ENCODE measurements around the gene PICK1.

Gene PICK1

GRCh38 chr22:38081636-38081940, 24.4 kb downstream of the PICK1 start:
- Histone ChIP-seq H3K4me2 (peak overlapping the region; percentile 43 to 70 (median 62)), H3K27ac (no peak overlapping the region), H3K27me3 (peaks cover 45 to 53% (median 50%) of the 10 kb centered on the region in 11 experiments), H3K9ac (0 out of 22 replicates have a peak overlapping the region, but pooled peaks of 1 of the 11 experiments have one; percentile 6), H3K36me3 (no peaks in the 10 kb centered on the region), H3K4me1 (peaks cover 18 to 62% (median 46%) of the 10 kb centered on the region in 10 experiments; a peak in 18 of 20 replicates), H3K4me3 (peak overlapping the region in 5 of 10 experiments; percentile 19 to 47 (median 28); a peak in 4 of 20 replicates), H3K9me3 (replicated peaks in 1 of 11) (no peaks in the 10 kb centered on the region), H4K20me1 (peaks cover 0 to 32% (median 0%) of the 10 kb centered on the region in 11 experiments; a peak in 3 of 22 replicates)
- no peak for TF ChIP-seq Cebpa-rat (IDR thresholded peaks at IDR 0.05)

- peak overlapping the region; percentile 43 to 70 (median 62); a peak in 20 of 22 replicates for H3K4me2 ChIP-seq
- H3K9ac ChIP-seq, result no peak overlapping the region
- peak overlapping the region in 1 of 10 experiments; percentile 47; a peak in 2 of 20 replicates for H3K4me3 ChIP-seq
Observed at GRCh38 chr22:38081941-38082828, 25.0 kb downstream of the PICK1 start.

GRCh38 chr22:38082986-38083710, 25.9 kb downstream of the PICK1 start:
- Histone ChIP-seq H3K4me2 (peak overlapping the region; percentile 43 to 70 (median 58); a peak in 20 of 22 replicates), H3K36me3 (no peaks in the 10 kb centered on the region)

More at GRCh38 chr22:38081941-38082828, 25.0 kb downstream of the PICK1 start:
- Histone ChIP-seq H3K27ac (no peak overlapping the region), H4K20me1 (peaks cover 0 to 33% (median 0%) of the 10 kb centered on the region in 11 experiments; a peak in 3 of 22 replicates), H3K36me3 (no peaks in the 10 kb centered on the region), H3K9me3 (replicated peaks in 1 of 11) (no peaks in the 10 kb centered on the region), H3K27me3 (peaks cover 45 to 53% (median 50%) of the 10 kb centered on the region in 11 experiments), H3K4me1 (peaks cover 18 to 59% (median 44%) of the 10 kb centered on the region in 10 experiments; a peak in 18 of 20 replicates)
- no peak for TF ChIP-seq Cebpa-rat (IDR thresholded peaks at IDR 0.05)

GRCh38 chr22:38083931-38084631, 26.9 kb downstream of the PICK1 start, which contains the start of gene SLC16A8:
Gene SLC16A8 (minus strand): TSS chr22:38084184. CDS start chr22:38082873, 1,311 bp downstream.
- Histone ChIP-seq H3K9ac (no peak within 1 kb of the TSS; a peak in 1 of 22 replicates), H3K36me3 (no peaks in the 10 kb centered on the region), H3K4me2 (peak within 1 kb of the TSS in 10 of 11 experiments; percentile 43 to 70 (median 60); a peak in 18 of 22 replicates), H3K4me3 (no peak within 1 kb of the TSS), H3K27me3 (peaks cover 43 to 55% (median 49%) of the 10 kb centered on the region in 11 experiments), H3K9me3 (replicated peaks in 1 of 11) (no peaks in the 10 kb centered on the region), H4K20me1 (peaks cover 0 to 28% (median 0%) of the 10 kb centered on the region in 11 experiments; a peak in 4 of 22 replicates), H3K4me1 (peaks cover 18 to 40% (median 26%) of the 10 kb centered on the region in 10 experiments; a peak in 18 of 20 replicates), H3K27ac (no peak within 1 kb of the TSS)
- TF ChIP-seq Cebpa-rat (IDR thresholded peaks at IDR 0.05), result no peak

More at GRCh38 chr22:38082986-38083710, 25.9 kb downstream of the PICK1 start:
- Histone ChIP-seq H3K27ac (no peak overlapping the region), H4K20me1 (peaks cover 0 to 31% (median 0%) of the 10 kb centered on the region in 11 experiments; a peak in 4 of 22 replicates), H3K4me3 (no peak overlapping the region), H3K4me1 (peaks cover 18 to 49% (median 35%) of the 10 kb centered on the region in 10 experiments; a peak in 18 of 20 replicates), H3K9ac (no peak overlapping the region), H3K9me3 (replicated peaks in 1 of 11) (no peaks in the 10 kb centered on the region), H3K27me3 (peaks cover 45 to 53% (median 50%) of the 10 kb centered on the region in 11 experiments)
- TF ChIP-seq Cebpa-rat (IDR thresholded peaks at IDR 0.05), result no peak

- Histone ChIP-seq H3K27me3 (peaks cover 36 to 46% (median 40%) of the 10 kb centered on the region in 11 experiments), H3K4me1 (peaks cover 18 to 30% (median 26%) of the 10 kb centered on the region in 10 experiments; a peak in 18 of 20 replicates), H4K20me1 (peaks cover 0 to 26% (median 0%) of the 10 kb centered on the region in 11 experiments; a peak in 4 of 22 replicates), H3K9ac (no peak overlapping the region), H3K4me3 (no peak overlapping the region), H3K27ac (no peak overlapping the region), H3K9me3 (replicated peaks in 1 of 11) (no peaks in the 10 kb centered on the region), H3K4me2 (no peak overlapping the region), H3K36me3 (no peaks in the 10 kb centered on the region)
- no peak for TF ChIP-seq Cebpa-rat (IDR thresholded peaks at IDR 0.05)
Observed at GRCh38 chr22:38085056-38085455, 27.9 kb downstream of the PICK1 start.

- Histone ChIP-seq H3K4me1 (peaks cover 18 to 28% (median 25%) of the 10 kb centered on the region in 10 experiments; a peak in 18 of 20 replicates), H3K4me2 (no peak overlapping the region), H4K20me1 (peaks cover 0 to 24% (median 0%) of the 10 kb centered on the region in 11 experiments; a peak in 4 of 22 replicates), H3K9ac (no peak overlapping the region), H3K27ac (no peak overlapping the region), H3K4me3 (no peak overlapping the region), H3K27me3 (peaks cover 31 to 41% (median 35%) of the 10 kb centered on the region in 11 experiments), H3K36me3 (no peaks in the 10 kb centered on the region), H3K9me3 (replicated peaks in 1 of 11) (no peaks in the 10 kb centered on the region)
- no peak for TF ChIP-seq Cebpa-rat (IDR thresholded peaks at IDR 0.05)
Observed at GRCh38 chr22:38085501-38085900, 28.3 kb downstream of the PICK1 start.

GRCh38 chr22:38086001-38086845, 29.0 kb downstream of the PICK1 start:
- H3K4me2 ChIP-seq, result no peak overlapping the region
- no peak overlapping the region for H3K27ac ChIP-seq
- H3K9ac ChIP-seq, result no peak overlapping the region
- H3K9me3 ChIP-seq (replicated peaks in 1 of 11), result no peaks in the 10 kb centered on the region
- no peaks in the 10 kb centered on the region for H3K36me3 ChIP-seq
- peaks cover 24 to 34% (median 28%) of the 10 kb centered on the region in 11 experiments for H3K27me3 ChIP-seq
- H3K4me3 ChIP-seq, result no peak overlapping the region
- peaks cover 0 to 17% (median 0%) of the 10 kb centered on the region in 11 experiments; a peak in 4 of 22 replicates for H4K20me1 ChIP-seq
- H3K4me1 ChIP-seq, result peaks cover 12 to 23% (median 19%) of the 10 kb centered on the region in 10 experiments; a peak in 18 of 20 replicates
- no peak for TF ChIP-seq Cebpa-rat (IDR thresholded peaks at IDR 0.05)
